ENCODE data around the gene DMRTB1.

DMRTB1 gene

DNA sequence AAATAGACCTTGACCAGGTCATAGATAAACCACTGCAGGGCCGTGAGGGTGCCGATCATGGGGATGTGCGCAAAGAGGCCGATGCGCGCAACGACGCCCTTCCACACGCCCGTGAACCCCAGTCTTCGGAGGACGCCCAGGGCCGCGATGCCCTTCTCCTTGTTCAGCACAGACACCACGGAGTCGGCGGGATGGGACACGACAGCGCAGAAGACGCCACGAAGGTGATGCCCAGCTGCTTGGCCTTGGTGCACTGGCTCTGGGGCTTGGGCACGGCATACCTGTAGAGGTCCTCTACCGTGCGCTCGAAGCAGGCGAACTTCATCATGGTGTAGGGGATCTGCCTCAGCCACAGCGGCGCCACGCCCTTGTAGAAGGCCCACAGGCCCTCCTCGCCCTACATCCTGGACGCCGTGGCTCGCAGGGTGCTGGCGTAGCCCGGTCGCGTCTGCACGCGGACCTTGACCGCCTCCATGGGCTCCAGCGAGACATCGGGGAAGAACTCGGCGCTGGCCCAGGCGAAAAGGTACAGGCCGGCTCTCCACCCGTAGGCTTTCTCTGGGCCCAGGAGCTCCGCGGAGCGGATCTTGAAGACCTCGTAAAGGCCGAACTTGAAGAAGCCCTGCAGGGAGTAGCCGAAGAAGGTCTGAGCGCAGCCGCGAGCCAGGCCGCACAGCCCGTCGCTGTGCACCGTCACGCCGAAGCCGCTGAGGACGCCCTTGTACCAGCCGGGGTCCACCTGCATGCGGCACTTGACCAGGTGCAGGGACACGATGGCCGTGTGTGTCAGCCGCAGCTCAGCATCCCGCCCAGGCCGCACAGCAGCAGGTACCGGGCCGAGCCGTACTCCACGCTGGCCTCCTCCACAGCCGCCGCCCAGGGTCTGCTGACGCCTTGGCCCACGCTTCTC, 20.5 kb upstream of the DMRTB1 start:
- DNase-seq = no peak

DNA sequence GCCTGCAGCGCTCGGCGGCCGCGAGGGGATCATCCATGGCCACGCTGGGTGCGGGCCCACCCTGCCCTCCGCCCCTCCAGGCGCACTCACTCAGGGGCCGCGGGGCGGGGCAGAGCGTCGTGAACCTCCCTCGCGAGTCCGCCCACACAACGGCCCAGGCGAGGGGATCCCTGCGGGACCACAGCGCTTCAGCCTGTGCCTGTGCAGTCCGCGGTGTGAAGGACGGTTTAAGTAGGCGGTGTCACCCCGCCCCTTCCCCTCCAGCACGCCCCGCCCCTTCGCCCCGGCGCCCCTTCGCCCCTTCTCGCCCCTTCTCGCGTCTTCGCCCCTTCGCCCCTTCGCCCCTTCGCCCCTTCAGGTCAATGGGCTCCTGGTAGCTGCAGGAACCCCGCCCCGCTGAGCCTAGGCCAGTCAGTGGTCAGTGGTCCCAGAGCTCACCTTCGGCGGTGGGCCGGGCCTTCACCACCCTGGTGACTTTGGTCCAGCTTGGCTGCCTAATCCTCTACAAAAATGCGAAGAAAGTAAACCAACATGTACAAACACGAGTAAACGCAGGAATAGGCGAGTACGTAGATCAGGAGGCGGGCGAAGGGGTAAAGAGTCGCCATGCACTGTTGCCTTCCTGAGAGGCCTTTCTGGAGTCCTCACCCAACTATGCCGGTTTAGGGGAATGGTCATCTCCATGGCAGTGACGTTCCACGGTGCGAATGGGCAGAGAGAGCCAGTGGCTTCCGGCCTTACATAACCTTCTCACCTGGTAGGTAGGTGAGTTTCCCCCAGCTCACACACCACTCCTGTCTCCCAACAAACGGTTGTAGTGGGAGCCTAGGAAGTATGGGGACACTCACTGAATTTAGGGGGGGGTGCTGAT, 19.6 kb upstream of the DMRTB1 start:
- no peak for DNase-seq

- DNase-seq = no peak
These were observed 18.6 kb upstream of the DMRTB1 start for GRCh38 chr1:53440633-53441032.

DNA sequence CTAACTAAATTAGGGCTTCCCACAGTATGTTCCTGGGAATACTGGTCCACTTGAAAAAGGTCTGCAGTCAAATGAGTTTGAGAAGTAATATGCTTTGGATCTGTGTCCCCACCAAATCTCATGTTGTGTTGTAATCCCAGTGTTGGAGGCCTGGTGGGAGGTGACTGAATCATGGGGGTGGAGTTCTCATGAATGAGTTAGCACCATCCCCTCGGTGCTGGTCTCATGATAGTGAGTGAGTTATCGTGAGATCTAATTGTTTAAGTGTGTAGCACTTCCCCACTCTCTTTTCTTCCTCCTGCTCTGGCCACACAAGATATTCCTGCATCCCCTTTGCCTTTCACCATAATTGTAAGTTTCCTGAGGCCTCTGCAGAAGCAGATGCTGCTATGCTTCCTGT, 16.9 kb upstream of the DMRTB1 start:
- DNase-seq = no peak

DNA sequence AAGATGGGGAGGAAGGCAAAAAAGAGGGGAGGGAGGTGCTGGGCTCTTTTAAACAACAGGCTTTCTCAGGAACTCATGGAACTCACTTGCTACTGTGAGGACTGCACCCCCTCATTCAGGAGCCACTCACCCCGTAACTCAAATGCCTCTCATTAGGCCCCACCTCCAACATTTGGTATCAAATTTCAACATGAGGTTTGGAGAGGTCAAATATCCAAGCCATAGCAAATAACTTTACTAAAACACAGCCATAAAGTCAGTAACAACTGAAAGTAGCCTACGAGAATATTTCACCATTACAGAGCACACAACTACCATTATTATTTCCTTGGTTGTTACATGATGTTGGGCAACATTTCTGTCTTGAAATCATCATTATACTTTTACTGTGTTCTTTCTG, 13.1 kb upstream of the DMRTB1 start:
- no peak for DNase-seq

DNA sequence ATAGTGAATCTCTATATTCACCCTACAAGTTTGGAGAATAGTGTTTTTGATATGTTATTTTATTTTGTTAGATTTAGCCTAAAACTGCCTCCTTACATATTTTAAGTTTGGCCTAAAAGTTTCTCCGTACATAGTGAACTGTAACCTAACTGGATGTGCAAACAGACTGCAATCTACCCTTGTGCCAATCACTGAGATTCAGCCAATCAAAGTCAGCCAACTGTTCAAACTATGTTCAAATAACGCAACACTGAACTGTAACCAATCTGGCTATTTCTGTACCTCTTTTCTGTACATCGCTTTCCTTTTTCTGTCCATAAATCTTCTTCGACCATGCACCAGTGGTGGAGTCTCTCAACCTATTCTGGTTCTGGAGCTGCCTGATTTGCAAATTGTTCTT, 11.8 kb upstream of the DMRTB1 start:
- DNase-seq = no peak

DNA sequence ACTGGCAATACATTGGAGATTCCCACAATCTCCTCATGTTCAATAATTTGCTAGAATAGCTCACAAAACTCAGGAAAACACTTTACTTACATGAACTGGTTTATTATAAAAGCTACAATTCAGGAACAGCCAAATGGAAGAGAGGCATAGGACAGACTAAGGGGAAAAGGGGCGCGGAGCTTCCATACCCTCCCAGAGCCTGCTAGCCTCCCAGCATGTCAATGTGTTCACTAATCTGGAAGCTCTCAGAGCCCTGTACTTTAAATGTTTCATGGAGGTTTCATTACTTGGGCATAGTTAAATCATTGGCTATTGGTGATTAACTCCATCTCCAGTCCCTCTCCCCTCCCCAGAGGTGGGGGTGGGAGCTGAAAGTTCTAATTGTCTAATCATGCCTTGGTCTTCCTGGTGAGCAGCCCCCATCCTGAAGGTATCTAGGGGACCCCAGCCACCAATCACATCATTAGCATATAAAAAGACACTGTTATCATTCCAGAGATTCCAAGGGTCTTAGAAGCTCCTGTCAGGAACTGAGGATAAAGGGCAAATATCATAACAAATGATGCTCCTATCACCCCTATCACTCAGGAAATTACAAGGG, 10.9 kb upstream of the DMRTB1 start:
- no peak for DNase-seq

DNA sequence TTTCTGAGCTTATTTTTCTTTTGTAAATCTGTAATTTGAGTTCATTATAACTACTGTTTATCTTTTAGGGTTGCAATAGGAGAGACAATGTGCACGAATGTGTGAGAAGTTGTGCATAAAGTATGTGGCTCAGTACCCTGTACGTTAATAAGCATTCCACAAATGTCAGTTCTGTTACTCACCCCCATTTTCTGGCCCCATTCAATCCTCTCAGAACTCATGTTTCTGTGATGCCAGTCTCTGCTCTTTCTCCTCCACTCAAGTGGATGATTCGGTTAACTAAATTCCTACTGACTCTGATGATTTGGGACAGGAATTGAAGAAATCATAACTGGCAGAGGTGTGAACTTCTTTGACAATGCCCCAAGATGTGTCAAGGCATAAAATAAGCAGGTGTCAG, 10.2 kb upstream of the DMRTB1 start:
- DNase-seq = no peak

- DNase-seq = no peak
These were observed 9.5 kb upstream of the DMRTB1 start for GRCh38 chr1:53449693-53450092.

- DNase-seq = no peak
These were observed 9.0 kb upstream of the DMRTB1 start for GRCh38 chr1:53450225-53450624.

DNA sequence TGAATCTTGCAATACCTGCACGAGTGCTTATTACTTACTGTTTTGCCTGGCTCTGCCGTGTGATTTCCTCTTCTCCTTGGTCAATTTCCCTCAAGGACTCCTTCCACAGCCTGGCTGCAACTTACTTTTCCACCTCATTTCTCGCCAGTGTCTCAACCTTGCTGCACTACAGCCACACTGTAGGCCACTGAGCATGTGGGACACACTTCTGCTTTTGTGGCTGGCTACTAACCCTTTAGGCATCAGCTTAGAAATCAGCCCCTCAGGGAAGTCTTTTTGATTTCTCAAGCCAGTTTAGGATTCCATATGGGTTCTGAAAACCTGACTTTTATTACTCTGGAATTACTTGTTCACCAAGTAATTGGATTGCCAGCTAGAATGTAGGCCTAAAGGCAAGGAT, 5.2 kb upstream of the DMRTB1 start:
- no peak for DNase-seq

GRCh38 chr1:53455364-53455991, 3.7 kb upstream of the DMRTB1 start:
- no peak for DNase-seq

GRCh38 chr1:53458634-53459033, 565 bp upstream of the DMRTB1 start:
- no peak for DNase-seq

DNA sequence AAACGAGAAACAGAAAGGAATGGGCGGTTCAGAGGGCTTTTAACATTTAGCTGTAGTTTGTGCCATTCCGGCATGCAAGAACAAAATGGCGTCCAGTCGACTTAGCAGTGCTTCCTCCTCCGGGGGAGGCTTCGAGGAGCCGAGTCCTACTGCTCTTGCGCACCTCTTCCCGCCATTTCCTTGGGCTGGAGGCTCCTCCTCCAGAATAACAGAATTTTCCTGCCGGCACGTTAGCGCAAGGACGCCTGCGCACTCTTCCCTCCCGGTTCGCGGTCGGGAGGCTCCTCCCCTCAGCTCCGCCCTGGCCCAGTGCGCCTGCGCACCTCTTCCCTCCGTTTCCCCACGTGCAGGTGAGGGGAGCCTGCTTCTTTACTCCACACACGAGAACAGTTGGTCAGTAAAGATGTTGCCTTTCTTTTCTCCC, 1.0 kb downstream of the DMRTB1 start:
- no peak for DNase-seq

DNA sequence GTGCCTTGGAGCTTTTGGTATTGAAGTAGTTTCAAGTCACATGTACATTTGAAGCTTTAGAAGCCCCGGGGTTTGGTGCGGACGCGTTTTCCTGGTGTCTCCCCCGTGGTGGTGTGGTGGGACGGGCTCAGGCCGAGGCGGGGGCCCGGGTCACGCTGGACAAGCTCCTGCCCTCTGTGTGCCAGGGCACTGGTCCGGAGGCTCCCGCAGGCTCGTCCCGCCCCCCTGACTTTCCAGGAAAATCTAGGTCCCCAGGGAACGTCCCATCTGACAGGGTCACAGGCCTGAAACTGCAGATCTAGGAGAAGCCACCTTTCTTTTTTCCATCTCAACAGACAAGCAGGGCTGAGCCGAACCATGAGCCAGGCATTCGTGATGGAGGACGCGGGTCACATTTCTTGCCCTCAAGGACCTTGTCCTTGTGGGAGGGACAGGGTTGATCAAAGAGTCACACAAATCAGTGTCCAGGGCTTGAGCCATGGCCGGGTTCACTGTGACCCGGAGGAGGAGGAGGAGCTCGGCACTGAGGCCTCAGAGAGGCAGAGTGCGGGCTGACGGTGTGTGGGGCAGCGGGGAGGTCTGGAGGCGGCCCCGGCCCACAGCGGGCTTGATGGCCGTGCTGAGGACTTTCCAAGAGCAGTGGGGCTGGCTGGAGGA, 1.6 kb downstream of the DMRTB1 start:
- DNase-seq = no peak

DNA sequence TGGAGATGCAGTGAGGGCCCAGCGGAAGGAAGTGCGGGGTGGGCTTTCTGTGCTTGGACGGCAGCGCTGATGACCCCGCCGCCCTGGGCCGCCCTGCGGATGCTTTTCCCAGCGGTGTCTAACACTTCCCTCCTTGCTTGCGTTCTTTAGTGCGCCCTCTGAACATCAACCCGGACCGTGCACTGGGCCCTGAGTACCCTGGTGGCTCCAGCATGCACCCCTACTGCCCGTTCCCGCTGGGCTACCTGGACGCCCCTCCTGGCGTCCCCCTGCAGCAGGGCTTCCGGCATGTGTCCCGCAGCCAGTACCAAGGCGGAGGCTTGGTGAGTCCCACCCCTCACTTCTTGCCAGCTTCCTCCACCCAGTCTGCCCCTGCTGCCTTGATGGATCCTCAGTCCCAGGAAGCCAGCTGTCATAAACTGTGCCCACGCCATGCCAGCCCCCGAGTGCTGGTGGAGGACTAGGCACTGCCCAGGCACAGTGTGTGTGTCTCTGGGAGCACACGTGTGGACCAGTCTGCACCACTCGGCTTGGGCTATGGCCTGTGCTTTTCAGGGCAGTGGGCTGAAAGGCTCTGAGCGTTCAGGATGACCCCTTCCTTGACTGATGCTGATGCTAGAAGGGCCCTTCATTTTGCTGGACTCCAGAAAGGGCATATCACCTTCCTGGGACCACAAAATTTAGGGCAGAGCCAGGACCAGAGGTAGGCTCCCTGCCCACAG, 2.3 kb downstream of the DMRTB1 start:
- no peak for DNase-seq

DNA sequence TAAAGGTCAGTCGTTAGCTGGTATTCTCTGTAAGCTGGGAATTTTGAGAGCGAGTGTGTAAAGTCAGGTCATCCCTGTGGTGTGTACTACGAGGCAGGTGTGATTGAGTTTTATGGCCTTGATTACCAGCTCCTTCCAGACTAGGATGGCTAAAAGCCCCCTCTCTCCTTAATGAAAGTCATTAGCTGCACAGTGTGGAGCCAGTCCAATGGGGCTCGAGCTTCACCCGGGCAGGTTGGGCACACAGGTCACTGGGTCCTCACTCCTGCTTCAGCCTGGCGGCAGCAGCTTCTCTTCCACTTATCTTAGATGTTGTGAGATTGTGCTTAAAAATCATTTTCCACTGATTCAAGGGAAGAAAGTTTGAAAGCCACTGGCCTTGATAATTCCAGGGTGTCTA, 3.0 kb downstream of the DMRTB1 start:
- no peak for DNase-seq

GRCh38 chr1:53462769-53463501, 3.7 kb downstream of the DMRTB1 start:
- no peak for DNase-seq

- no peak for DNase-seq
These were observed 5.0 kb downstream of the DMRTB1 start for GRCh38 chr1:53463961-53464899.

All from NCI-H2081 treated with DMSO at 0.1 percent for 48 hours (cell line).